ENCODE data around the gene KCNIP1. TPM values are rescaled to one million over a fixed set of nuclear protein-coding genes. Genes with fewer than 3 reads are reported as not detected.

The KCNIP1 gene
- total and polyA plus RNA-seq, 2 of the 8 experiments (the other 6 are each of a cell fraction or from before 2014, with no cell fraction given): 0.52 to 0.83 TPM

- TF ChIP-seq CTCF (IDR thresholded peaks at IDR 0.05; ENCODE audit: control extremely low read depth in 1 of 3, insufficient read depth in 1 of 3, low read depth in 1 of 3, low read length in 3 of 3) (no peak), KDM1A (IDR thresholded peaks at IDR 0.05; ENCODE audit: borderline replicate concordance, low read length) (no peak), EP300 (IDR thresholded peaks at IDR 0.05; ENCODE audit: borderline replicate concordance in 1 of 2, low read depth in 2 of 2, low read length in 2 of 2) (no peak), EGR1 (IDR thresholded peaks at IDR 0.05; ENCODE audit: borderline replicate concordance, low read depth, low read length) (no peak), SIX5 (IDR thresholded peaks at IDR 0.05; ENCODE audit: low read depth, low read length) (no peak), POU5F1 (IDR thresholded peaks at IDR 0.05; ENCODE audit: low read depth, low read length) (no peak)
Measured at GRCh38 chr5:170565072-170565471, 61.3 kb downstream of the KCNIP1 start (continued).

All from H1 (cell line).